Stimulated activated memory B cell treated with anti-CD40 and anti-IgM and Interleukin-4, amounts not matched to agents 10 μg/mL and 1 μg/mL and 100 μg/mL, for 72 hours (primary cell): ENCODE data around the gene MRGPRG.

Experiments used
- ATAC-seq: fragments of 150-1000 bp; cut with Tn5 transposase; 2 replicates; pipeline ENCODE4 v1.10.0; 2021
- H3K27ac Mint-ChIP-seq: one replicate; pipeline ENCODE4 v1.8.0; 2022; ENCODE audit warnings: mild to moderate bottlenecking, mixed read lengths
- H3K27me3 Mint-ChIP-seq: one replicate; pipeline ENCODE4 v1.8.0; 2022; ENCODE audit warnings: mixed read lengths
- H3K36me3 Mint-ChIP-seq: one replicate; pipeline ENCODE4 v1.8.0; 2022; ENCODE audit warnings: mixed read lengths
- H3K4me1 Mint-ChIP-seq: one replicate; pipeline ENCODE4 v1.8.0; 2022; ENCODE audit warnings: mixed read lengths
- H3K4me3 Mint-ChIP-seq: one replicate; pipeline ENCODE4 v1.8.0; 2022; ENCODE audit warnings: mild to moderate bottlenecking, moderate library complexity, mixed read lengths
- H3K9me3 Mint-ChIP-seq: one replicate; pipeline ENCODE4 v1.8.0; 2022; ENCODE audit warnings: mixed read lengths

Gene MRGPRG

GRCh38 chr11:3195251-3196160 is 23.1 kb downstream of the MRGPRG start:
- Mint-ChIP-seq H3K4me1 (no peaks in the 10 kb centered on the region), H3K9me3 (peaks cover 3% of the 10 kb centered on the region), H3K27me3 (peaks cover 61% of the 10 kb centered on the region), H3K4me3 (no peak overlapping the region), H3K27ac (no peak overlapping the region), H3K36me3 (no peaks in the 10 kb centered on the region)
- ATAC-seq = no peak

GRCh38 chr11:3194016-3194816 is 24.4 kb downstream of the MRGPRG start:
- Mint-ChIP-seq H3K4me3 (no peak overlapping the region), H3K36me3 (no peaks in the 10 kb centered on the region), H3K4me1 (no peaks in the 10 kb centered on the region), H3K9me3 (peaks cover 3% of the 10 kb centered on the region), H3K27me3 (peaks cover 56% of the 10 kb centered on the region), H3K27ac (no peak overlapping the region)
- ATAC-seq = no peak

GRCh38 chr11:3193373-3194015 is 25.1 kb downstream of the MRGPRG start:
- H3K27me3 Mint-ChIP-seq = peaks cover 53% of the 10 kb centered on the region
- no peak overlapping the region for H3K4me3 Mint-ChIP-seq
- no peaks in the 10 kb centered on the region for H3K4me1 Mint-ChIP-seq
- no peak overlapping the region for H3K27ac Mint-ChIP-seq
- ATAC-seq = no peak
- no peaks in the 10 kb centered on the region for H3K36me3 Mint-ChIP-seq
- H3K9me3 Mint-ChIP-seq = peaks cover 3% of the 10 kb centered on the region

- no peak overlapping the region for H3K27ac Mint-ChIP-seq
- H3K36me3 Mint-ChIP-seq = no peaks in the 10 kb centered on the region
- peaks cover 3% of the 10 kb centered on the region for H3K9me3 Mint-ChIP-seq
- no peak for ATAC-seq
- no peaks in the 10 kb centered on the region for H3K4me1 Mint-ChIP-seq
- H3K4me3 Mint-ChIP-seq = no peak overlapping the region
- H3K27me3 Mint-ChIP-seq = peaks cover 45% of the 10 kb centered on the region
Observed at GRCh38 chr11:3192511-3193372, 25.9 kb downstream of the MRGPRG start.

- H3K4me1 Mint-ChIP-seq = no peaks in the 10 kb centered on the region
- H3K27ac Mint-ChIP-seq = no peak overlapping the region
- no peak overlapping the region for H3K4me3 Mint-ChIP-seq
- H3K36me3 Mint-ChIP-seq = no peaks in the 10 kb centered on the region
- peaks cover 3% of the 10 kb centered on the region for H3K9me3 Mint-ChIP-seq
- H3K27me3 Mint-ChIP-seq = peaks cover 36% of the 10 kb centered on the region
- ATAC-seq = no peak
Observed at GRCh38 chr11:3191586-3192324, 26.9 kb downstream of the MRGPRG start.

GRCh38 chr11:3190600-3190999 is 28.0 kb downstream of the MRGPRG start:
- H3K27me3 Mint-ChIP-seq = peaks cover 24% of the 10 kb centered on the region
- H3K4me3 Mint-ChIP-seq = no peak overlapping the region

GRCh38 chr11:3189886-3190583 is 28.6 kb downstream of the MRGPRG start:
- H3K36me3 Mint-ChIP-seq = no peaks in the 10 kb centered on the region
- H3K4me3 Mint-ChIP-seq = no peak overlapping the region
- no peak for ATAC-seq
- no peak overlapping the region for H3K27ac Mint-ChIP-seq
- H3K27me3 Mint-ChIP-seq = peaks cover 18% of the 10 kb centered on the region
- peaks cover 3% of the 10 kb centered on the region for H3K9me3 Mint-ChIP-seq
- H3K4me1 Mint-ChIP-seq = no peaks in the 10 kb centered on the region

More at GRCh38 chr11:3190600-3190999, 28.0 kb downstream of the MRGPRG start:
- Mint-ChIP-seq H3K36me3 (no peaks in the 10 kb centered on the region), H3K9me3 (peaks cover 3% of the 10 kb centered on the region), H3K4me1 (no peaks in the 10 kb centered on the region), H3K27ac (no peak overlapping the region)
- no peak for ATAC-seq

GRCh38 chr11:3189196-3189843 is 29.3 kb downstream of the MRGPRG start:
- H3K9me3 Mint-ChIP-seq = peaks cover 3% of the 10 kb centered on the region
- no peaks in the 10 kb centered on the region for H3K4me1 Mint-ChIP-seq
- peaks cover 13% of the 10 kb centered on the region for H3K27me3 Mint-ChIP-seq
- no peak for ATAC-seq
- H3K4me3 Mint-ChIP-seq = no peak overlapping the region
- H3K36me3 Mint-ChIP-seq = no peaks in the 10 kb centered on the region
- H3K27ac Mint-ChIP-seq = no peak overlapping the region

- ATAC-seq = no peak
- no peaks in the 10 kb centered on the region for H3K4me1 Mint-ChIP-seq
- H3K27me3 Mint-ChIP-seq = peaks cover 11% of the 10 kb centered on the region
- no peak overlapping the region for H3K27ac Mint-ChIP-seq
- no peak overlapping the region for H3K4me3 Mint-ChIP-seq
- peaks cover 3% of the 10 kb centered on the region for H3K9me3 Mint-ChIP-seq
- no peaks in the 10 kb centered on the region for H3K36me3 Mint-ChIP-seq
Observed at GRCh38 chr11:3188496-3189195, 30.0 kb downstream of the MRGPRG start.

- Mint-ChIP-seq H3K27me3 (peaks cover 21% of the 10 kb centered on the region), H3K4me3 (no peak overlapping the region), H3K9me3 (no peaks in the 10 kb centered on the region), H3K36me3 (no peaks in the 10 kb centered on the region), H3K27ac (no peak overlapping the region), H3K4me1 (no peaks in the 10 kb centered on the region)
- no peak for ATAC-seq
Observed at GRCh38 chr11:3186166-3186953, 32.3 kb downstream of the MRGPRG start.

GRCh38 chr11:3184732-3185347 is 33.8 kb downstream of the MRGPRG start:
- H3K4me1 Mint-ChIP-seq = no peaks in the 10 kb centered on the region
- no peaks in the 10 kb centered on the region for H3K9me3 Mint-ChIP-seq
- H3K4me3 Mint-ChIP-seq = no peak overlapping the region
- H3K27ac Mint-ChIP-seq = no peak overlapping the region
- H3K36me3 Mint-ChIP-seq = no peaks in the 10 kb centered on the region
- ATAC-seq = no peak
- peaks cover 23% of the 10 kb centered on the region for H3K27me3 Mint-ChIP-seq

GRCh38 chr11:3183523-3183922 is 35.1 kb downstream of the MRGPRG start:
- Mint-ChIP-seq H3K4me1 (no peaks in the 10 kb centered on the region), H3K27ac (no peak overlapping the region)

More at GRCh38 chr11:3183523-3183922, 35.1 kb downstream of the MRGPRG start:
- ATAC-seq = no peak
- Mint-ChIP-seq H3K27me3 (peaks cover 23% of the 10 kb centered on the region), H3K4me3 (no peak overlapping the region), H3K36me3 (no peaks in the 10 kb centered on the region), H3K9me3 (no peaks in the 10 kb centered on the region)
